Measurements from ENCODE around the gene PDE4D.

Gene PDE4D

DNA sequence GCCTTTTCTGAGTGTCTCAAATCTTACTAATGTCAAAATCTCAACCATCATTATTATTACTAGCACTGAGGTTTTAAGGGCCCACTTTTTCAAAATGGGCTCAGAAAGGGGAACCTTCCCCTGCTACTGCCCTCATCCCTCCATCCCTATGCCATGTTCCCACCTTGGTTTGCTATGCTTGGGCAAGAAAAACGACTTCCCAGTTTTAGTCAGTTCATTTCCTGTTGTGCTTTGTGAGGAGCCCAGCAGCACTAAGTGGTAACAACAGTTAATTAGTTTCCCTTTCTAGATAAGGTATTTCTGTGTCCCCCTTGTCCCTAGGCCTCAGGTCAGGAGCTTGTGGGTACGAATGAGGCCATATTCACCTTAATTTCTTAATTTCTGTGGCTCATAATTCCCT is 715.5 kb downstream of the PDE4D start:
- DNase-seq (ENCODE audit: low spot score): no peak

DNA sequence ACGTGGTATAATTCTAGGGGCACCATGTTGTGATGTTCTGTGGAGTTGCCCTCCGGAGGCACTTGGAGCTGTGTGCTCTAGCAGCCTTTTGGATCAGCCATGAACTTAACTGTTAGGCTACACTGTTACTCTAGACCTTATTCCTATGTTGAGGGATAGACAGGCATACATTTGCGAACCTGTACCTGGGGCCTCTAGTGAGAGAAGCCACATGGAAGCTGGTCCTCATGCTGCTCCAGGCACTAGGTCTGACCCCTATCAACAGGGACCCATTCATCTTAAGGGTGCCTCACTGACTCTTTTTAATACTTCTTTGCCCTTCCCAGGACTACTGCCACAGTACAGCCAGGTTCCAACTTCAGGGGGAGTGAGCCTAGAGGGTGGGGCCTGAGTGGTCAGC is 715.9 kb downstream of the PDE4D start:
- DNase-seq (ENCODE audit: low spot score): no peak

DNA sequence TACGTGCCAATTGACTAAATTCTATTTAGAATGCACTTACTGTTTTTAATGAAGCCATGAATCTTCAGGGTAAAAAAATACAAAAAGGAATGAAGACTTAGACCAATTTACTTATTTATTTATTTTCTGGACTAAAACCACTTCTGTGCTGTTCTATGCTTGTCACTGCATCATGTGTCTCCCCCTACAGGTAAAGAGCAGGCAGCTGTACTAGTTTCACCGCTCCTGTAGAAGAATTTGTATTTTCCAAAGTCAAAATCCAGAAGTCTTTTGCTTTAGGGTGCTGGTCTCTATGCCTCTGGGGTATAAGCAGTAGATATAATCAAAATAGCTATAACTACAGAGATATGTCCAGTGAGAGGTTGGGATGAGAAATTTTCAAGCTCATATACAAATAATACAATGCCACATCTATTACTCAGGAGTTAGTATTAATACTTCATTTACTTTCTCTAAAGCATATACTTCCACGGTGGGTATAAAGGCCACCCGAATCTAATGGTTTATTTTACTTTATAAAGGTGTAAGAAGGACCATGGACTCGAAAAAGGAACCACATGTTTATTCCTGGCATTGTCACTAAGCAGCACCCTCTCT is 719.2 kb downstream of the PDE4D start:
- peak; percentile 32 for DNase-seq (ENCODE audit: low spot score)

DNA sequence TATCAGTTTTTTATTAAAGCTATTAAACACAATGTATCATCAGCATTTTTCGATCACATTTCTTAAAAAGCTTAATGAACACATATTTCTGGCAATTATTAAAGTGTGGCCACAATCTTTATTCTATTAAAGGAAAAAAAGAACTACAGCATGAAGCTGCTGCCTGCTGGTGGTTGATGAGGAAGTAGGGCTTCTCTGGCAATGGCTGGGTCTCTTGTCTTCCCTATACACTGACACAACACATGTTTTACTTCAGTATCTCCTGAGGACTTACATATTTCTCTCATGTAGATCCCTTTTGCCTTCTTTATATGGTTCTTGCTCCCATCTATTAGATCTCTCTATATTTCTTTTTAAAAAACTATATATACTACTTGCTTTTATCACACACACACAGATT is 719.9 kb downstream of the PDE4D start:
- DNase-seq (ENCODE audit: low spot score): no peak

DNA sequence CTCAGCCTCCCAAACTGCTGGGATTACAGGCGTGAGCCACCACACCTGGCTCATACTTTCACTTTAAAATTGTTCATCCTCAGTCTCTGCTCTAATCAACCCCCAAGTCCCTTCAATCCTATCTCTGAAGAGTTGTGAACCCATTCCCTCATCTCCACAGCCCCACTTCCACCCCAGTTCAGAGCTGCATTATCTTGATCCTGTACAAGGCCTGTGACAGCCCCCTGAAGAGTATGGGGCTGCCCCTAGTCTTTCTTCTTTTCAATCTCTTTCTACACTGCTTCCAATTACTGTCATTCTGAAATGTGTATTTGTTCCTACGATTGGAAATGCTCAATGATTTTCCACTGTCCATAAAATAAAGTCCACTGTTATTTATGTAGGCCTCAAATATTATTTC is 722.4 kb downstream of the PDE4D start:
- DNase-seq (ENCODE audit: low spot score): no peak

DNA sequence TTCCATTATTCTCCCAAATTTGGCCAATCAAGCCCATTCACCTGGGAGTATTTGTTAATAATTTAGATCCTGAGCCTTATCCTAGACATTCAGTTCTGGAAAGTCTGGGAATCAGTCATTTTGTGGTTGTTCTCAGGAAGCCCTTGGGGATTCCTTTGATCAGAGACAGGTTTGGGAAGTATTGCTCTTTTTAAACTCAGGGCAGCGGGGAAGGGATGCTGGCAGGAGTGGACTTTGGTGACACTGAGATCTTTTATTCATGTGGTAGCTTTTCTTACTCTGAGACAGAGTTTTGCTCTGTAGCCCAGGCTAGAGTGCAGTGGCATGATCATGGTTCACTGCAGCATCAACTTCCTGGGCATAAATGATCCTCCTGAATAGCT is 723.8 kb downstream of the PDE4D start:
- no peak for DNase-seq (ENCODE audit: low spot score)

DNA sequence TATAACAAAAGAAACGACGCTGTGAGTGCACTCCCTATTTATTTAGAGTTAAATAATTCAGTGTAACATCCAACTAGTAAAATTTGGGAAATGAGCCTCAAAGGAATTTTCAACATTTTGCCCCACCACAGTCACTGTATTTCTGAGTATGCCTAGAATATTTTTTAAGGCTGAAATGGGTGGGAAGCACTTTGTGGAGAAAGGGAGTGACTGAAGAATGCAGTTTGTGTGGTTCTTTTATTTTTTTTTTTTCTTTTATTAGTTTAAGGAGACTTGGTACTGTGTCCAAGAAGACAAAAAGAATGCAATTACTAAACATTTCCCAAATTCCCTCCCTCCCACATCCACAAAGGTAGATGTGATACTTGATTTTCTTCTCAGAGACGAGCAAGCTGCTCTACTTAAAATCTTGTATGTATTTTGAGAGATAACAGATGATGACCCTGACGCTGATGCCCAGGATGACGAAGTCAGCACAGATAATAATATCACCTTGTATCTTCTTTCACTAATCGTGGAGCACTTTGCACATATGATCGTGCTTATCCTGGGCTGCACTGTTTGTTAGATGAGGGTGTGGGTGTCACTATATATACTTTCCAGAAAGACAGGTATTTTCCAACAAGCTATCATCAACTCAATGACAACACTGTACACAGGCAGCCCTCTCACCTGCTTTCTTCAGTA is 724.3 kb downstream of the PDE4D start:
- DNase-seq (ENCODE audit: low spot score): no peak

DNA sequence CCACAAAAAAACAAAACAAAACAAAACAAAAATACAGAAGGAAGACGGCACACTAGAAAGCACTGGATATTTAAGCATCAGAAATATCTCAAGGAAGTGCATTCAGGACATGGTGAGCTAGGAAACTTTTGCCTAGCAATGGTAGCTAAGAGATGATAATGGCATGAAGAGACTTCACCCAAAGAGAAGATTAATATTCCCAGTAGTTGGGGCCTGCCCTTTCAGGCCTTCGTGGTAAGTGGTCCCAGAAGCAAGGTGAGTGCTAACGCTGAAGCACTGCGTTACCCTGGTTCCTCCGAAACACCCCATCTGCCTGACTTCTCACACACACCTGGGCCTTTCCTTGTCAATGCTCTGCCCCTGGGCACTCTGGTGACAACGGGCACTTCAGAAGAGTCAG is 725.5 kb downstream of the PDE4D start:
- no peak for DNase-seq (ENCODE audit: low spot score)

DNA sequence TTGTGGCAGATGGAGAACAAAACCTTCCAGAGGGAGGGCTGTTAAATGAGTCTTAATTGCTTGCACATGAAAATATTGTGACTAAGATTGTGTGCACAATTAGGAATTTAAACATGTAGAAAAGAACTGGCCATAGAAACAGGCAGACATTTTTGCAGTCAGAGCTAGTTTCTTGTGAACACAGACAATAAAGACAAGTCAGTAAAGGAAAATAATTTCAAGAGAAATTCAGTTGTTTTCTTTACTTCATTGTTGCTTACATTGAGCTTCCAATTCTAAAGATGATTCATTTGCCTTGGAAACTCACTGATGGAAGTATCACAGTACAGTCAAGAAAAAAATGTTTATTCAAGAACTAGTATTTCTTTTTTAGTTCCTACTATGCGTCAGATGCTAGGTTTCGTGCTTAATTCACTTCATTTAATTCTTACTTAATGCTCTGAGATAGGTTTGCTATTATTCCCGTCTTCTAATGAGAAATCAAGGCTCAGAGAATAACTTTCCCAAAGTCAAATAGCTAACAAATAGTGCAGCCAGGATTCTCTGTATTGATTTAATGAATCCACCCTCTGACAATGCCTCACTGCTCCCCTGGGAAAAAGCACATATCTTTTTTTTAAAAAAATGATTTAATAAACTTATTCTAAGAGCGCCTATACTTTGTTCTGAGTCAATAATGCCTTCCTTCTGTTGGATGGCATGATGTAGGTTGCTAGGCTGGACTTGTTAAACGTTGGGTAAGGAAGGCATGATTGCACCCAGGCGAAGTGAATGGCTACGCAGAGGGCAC is 729.3 kb downstream of the PDE4D start:
- no peak for DNase-seq (ENCODE audit: low spot score)

DNA sequence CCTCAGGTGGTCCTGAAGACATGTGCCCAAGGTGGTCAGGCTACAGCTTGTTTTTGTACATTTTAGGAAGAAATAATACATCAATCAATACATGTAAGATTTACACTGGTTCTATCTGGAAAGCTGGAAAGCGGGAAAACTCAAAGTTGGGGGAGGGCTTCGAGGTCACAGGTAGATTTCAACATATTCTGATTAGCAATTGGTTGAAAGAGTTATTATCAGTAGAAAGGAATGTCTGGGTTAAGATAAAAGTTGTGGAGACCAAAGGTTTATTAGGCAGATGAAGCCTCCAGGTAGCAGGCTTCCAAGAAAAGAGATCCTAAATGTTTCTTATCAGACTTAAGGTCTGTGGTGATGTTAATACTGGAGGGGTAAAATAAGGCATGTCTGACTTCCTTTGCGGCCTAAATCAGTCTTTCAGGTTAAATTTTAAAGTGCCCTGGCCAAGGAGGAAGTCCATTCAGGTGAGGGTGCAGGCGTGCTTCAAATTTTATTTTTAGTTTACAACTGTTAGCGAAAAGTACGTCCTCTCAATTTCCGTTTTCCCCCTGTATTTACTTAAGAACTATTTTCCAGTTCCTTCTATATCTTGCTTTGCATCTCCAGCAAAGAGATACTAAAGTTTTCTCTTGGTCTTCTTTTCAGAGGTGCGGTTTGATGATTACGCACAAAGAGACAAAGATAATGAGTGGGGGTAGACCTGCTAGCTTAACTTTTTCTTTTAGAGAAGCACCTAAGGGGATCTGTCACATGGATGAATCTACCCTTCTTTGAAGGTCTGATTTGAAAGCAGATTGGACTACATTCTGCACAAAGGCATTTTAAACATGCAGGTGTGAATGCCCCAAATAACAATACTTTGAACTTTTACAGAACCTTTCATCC is 732.1 kb downstream of the PDE4D start:
- no peak for DNase-seq (ENCODE audit: low spot score)

DNA sequence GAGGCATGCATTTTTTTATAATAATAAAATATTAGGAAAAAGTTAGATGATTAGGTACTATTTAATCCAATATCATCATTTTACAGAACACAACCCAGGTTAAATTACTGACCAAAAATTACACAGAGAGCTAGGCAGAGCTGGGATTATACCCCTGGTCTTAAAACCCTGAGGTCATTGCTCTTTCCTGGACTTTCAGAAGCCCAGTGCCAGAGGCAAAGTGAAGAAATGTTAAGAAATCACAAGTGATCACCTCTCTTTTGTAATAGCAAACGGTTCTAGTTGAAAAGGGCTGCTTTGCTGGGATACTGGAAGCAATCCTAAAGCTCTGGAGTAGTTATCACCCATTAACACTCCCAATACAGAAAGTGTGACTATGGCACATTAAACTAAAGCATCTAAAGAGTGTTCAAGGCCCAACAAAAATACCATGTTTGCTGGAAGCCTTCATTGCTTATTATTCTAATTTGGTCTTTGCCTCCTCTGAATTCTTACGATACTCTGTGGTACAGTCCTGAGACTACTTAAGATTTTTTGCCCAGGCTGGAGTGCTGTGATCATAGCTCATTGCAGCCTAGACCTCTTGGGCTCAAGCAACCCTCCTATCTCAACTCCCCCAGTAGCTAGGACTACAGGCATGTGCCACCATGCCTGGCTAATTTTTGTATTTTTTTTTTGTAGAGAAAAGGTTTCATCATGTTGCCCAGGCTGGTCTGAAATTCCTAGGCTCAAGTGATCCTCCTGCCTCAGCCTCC is 734.7 kb downstream of the PDE4D start:
- DNase-seq (ENCODE audit: low spot score): no peak

DNA sequence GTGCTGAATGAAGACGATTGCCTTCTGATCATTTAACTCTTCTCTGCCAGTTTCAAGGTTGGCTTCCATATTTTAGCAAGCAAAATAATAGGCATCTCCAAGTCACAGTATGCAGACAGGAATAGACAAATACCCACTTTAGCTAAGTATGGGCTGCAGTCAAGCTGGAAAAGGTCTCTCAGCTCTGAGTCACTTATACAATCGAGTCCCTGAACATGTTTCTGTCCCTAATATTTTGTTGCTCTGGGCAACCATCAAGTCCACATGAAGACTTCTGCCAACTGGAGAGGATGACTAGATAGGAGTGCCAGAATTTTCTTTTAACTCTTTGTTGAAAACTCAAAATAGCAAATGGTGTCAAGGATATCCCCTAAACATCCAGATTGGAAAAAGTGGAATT is 735.4 kb downstream of the PDE4D start:
- no peak for DNase-seq (ENCODE audit: low spot score)

DNA sequence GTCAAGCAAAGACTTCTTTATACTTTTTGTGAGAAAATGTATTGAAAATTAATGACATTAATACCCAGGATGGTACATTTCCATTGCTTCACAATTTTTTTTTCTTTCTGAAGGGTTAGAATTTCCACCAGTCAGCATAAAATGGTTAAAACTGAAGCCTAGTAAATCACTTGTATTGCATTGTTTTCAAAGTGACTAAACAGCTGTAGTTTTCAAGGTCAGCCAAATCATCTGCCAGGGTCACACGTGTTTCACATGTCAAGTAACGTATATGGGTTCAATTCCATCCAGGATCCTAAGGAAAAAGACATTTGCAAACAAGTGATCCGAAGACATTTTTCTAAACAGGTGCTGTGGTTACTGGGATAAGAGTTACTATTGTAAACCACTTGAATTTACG is 736.5 kb downstream of the PDE4D start:
- no peak for DNase-seq (ENCODE audit: low spot score)

DNA sequence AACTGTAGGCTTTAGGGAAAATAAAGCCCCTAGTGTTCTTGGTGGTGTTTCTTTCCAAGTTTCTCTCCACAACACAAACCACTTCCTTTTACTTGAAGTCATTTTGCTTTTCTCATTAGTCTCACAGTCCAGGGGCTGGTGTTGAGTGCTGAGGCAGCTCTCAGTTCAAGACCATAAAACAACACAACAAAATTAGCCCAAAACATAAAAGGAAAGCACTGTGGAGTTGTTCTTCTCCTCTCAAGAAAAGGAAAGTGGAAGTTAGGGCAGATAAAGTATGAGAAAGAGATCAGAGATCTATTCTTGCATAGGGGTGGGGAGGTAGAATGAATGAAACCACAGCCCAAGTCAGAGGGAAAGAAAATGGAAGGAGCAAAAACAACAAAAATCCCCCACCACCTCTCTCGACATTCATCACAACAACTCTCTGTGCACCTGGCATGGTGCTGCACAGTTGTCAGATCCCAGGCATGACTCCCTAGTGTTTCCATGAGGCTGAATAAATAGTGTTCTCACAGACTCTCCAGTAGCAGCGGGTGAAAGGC is 740.8 kb downstream of the PDE4D start:
- DNase-seq (ENCODE audit: low spot score): no peak

DNA sequence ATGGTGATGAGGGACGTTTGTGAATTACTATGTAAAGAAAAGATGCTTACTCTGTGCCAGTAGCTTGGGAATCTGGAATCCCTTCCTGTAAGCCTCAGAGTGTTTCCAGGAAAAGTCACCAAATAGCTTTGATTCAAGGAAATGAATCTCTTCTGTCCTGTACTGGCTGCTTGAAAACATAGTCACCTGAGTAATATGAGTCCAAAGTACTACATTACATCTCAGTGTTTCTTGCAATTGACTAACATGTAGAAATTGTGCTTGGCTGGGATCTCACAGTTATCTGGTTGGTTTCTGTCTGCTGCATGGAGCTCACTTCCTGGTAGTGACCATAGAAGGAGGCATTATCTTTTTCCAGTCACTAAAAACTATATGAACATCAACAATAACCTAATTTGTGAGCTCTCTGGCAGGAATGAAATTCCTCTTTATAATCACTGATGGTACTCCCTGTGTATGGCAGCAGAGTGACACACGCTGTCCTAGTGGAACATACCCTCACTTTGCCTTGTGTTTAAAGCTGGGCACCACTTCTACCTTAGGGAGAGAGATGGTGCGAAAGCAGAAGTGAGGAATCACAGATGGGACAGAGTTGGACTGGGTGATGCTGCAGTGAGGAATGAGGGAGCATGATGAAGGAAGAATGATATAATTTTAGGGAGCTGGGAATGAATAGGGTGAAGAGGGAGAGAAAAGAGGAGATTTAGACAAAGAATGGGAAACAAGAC is 742.2 kb downstream of the PDE4D start:
- DNase-seq (ENCODE audit: low spot score): no peak

DNA sequence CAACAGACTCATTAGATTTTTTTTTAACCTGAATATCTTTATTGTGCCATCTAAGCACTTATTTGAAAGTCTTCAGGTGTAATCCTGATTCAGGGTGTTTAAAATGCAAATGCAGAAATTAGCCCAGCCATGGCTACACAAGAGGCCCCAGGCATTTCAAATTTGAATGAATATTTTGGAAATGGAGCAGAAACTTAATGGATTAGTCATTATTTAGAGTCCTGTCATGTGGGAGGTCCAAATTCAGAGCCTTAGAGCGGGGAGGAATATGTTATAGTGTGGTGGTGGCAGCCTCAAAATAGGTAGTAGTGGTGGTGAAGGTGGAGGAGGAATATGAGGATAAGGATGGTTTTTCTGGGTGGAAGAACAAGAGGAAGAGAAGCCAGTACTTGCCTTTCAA is 743.7 kb downstream of the PDE4D start:
- no peak for DNase-seq (ENCODE audit: low spot score)

DNA sequence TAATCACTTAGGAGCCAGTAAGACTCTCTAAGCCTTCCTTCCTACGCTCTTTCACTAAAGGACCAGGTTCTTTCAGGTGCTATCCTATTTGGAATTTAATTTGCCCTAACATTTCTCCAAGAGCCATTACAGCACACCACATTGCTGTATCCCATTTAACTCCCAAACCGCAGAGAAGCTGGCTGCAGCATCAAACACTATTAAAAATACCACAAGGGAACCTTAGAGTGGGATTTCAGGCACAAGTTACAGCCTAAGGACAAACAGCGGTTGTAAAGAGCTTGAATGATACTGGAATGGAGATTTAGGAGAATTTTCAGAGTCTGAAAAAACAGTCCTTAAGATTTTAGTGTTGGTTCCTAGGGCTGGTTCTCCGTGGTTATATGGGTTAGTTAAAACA is 744.3 kb downstream of the PDE4D start:
- DNase-seq (ENCODE audit: low spot score): no peak

DNA sequence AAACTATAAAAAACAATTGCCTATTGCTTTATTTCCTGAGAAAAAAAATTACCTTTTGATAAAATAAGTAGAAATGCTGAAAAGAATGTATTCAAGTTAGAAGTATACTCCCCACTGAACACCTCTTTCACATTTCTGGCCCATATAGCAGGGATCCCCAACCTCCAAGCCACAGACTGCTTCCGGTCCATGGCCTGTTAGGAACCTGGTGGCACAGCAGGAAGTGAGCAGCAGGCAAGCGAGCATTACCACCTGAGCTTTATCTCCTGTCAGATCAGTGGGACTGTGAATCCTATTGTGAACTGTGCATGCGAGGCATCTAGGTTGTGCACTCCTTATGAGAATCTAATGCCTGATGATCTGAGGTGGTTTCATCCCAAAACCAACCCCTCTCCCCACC is 746.8 kb downstream of the PDE4D start:
- DNase-seq (ENCODE audit: low spot score): no peak

DNA sequence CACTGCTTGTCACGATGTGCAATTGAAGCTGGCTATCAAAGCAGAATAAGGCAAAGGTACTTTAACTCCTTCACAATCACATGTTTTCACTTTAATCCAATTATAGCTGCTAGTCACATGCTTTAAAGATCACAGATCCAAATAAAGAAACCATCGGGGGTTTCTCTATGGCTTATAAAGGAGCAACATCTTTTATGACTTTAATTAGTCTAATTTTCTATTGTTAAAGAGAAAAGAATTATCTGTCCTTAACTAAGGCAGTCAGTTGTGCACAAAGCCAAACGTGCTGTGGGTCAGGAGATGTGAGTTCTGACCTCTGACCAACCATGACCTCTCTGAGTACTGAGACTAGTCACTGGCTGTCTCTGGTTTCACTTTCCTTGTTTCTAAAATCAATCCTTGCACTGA is 749.6 kb downstream of the PDE4D start:
- no peak for DNase-seq (ENCODE audit: low spot score)

DNA sequence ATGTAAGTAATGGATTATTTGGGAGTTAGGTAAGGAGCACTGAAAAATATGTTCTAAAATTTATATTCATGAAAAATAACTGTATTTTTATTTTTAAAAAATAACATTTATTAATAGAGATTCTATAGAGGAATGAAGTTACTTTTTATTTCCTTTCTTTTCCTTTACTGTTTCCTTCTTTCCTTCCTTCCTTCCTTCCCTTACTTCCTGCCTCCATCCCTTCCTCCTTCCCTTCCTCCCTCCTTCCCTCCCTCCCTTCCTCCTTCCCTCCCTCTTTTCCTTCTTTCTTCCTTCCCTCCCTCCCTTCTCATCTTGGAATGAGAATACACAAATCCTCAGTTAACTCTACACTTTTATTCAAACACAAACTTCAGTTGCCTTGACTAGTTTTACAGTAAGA is 750.6 kb downstream of the PDE4D start:
- DNase-seq (ENCODE audit: low spot score): no peak

DNA sequence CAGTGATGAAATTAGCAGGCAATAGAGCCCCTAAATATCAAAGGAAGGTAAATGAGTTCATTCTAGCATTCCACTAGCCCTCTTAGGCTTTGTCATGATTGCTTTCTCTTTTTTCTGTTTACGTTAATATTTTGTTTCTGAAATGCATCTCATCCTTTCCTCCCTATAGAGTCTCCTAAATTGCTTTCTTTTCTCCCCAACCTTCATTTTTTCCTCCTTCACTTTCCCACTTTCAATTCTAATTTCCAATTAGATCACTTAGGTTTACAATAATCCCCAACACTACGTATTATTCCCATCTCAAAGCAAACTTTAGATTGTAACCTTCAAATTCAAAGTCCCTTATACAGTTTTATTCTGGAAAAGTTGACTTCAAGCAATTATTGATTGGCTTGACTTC is 751.4 kb downstream of the PDE4D start:
- no peak for DNase-seq (ENCODE audit: low spot score)

Data from globus pallidus (tissue), 1 donor.